Medulla oblongata (tissue), 1 donor: ENCODE measurements around the gene SPATA2.
"Not testable (repeated sequence)": the region's sequence is repeated elsewhere in the genome, so short reads cannot be mapped to it uniquely, and the experiment has no call there.

ENCODE experiments used
- DNase-seq: peaks from one replicate; pipeline ENCODE4 v3.0.0-alpha.2; 2015; ENCODE audit errors: extremely low spot score

SPATA2 gene

DNA sequence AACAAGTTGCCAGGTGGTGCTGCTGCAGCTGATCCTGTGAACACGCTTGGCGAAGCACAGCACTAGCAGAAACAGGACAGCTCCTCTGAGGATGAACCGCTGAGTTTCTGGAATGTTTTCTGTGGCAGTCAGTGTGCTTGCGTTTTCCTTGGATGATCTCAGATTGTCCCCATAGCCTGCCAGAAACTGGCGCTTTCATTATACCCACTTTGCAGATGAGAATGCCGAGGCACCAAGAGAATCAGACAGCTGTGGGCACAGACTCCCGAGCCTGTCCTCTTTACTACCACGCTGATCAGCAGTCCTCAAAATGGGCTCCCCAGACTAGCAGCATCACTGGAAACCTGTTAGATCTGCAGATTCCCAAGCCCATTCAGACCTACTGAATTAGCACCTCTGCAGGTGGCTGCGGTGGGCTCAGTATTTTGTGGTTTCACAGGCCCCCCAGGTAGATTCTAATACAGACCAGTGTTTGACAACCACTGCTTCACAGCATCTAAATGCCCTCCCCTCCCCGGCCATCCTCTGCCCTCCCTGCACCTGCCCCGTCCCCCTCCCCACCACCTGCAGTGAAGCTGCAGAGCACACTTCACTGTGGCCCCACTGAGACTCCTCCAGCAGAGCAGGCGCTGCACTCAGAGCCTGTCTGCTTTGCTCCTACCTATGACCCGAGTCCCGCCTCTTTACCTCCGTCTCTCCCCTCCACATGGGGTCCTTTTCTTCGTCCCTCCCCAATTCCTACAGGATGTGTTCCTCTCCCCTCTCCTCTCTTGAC lies 29.6 kb downstream of the SPATA2 start:
- DNase-seq = no peak

DNA sequence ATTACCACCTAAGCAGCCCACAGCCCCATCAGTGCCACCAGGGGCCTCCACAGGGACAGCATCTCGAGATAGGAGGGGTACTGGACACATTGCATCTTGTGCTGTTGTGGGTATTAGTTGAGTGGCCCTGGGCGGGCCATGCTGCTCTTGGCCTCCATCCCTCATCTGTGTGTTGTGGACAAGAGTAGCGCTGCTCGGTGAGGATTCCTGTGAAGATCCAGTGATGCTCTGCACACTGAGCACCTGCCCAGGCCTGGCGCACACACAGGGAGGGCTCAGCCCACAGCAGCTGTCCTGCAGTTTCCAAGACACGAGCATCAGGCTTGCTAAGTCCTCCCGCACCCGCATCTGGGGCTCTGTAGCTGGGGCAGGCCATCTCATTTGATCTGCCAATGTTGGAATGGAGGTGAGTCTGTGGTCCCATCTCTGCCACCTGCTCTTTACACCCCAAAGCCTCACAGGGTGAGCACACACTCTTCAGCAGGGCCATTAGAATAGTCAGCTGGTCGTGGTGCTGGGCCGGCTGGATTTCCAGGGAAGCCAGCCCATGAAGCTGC lies 32.0 kb downstream of the SPATA2 start:
- no peak for DNase-seq

GRCh38 chr20:49882171-49882970 lies 33.0 kb downstream of the SPATA2 start:
- DNase-seq = no peak

GRCh38 chr20:49880724-49881445 lies 34.4 kb downstream of the SPATA2 start:
- no peak for DNase-seq

- no peak for DNase-seq
Measured at GRCh38 chr20:49880177-49880576, 35.2 kb downstream of the SPATA2 start.

- DNase-seq = no peak
Measured at GRCh38 chr20:49878977-49879376, 36.4 kb downstream of the SPATA2 start.

- no peak for DNase-seq
Measured at GRCh38 chr20:49877386-49877921, 37.9 kb downstream of the SPATA2 start.

DNA sequence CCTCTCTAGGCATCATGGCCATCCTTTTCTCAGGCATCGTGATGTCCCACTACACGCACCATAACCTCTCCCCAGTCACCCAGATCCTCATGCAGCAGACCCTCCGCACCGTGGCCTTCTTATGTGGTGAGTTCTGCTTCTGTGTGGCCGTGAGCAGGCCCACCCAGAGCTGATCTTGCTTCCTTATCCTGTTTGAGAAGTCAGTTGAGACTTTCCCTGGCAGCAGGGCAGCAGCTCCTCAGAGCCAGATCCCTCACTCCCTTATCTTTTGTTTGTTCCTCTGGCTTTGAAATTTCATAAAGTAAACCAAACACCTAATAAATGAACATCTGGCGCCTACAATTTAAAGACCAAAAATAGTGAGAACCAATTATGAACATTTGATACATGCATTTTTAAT lies 40.6 kb downstream of the SPATA2 start:
- no peak for DNase-seq

DNA sequence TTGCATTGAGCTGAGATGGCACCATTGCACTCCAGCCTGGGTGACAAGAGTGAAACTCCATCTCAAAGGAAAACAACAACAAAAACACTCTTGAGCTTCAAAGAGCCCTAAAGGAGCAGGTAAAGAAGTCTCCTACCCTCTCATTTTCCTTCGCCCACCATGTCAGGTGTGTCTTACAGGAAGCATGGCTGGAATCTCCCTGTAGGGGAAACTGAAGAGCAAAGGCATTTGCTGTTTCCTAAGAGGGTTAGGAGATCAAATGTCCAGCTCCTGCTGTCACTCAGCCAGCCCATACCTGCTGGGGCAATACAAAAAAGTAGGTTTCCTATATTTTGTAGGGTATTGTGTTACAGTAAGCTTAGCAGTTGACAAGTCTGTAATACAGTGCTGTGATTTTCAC lies 43.3 kb downstream of the SPATA2 start:
- DNase-seq = no peak

DNA sequence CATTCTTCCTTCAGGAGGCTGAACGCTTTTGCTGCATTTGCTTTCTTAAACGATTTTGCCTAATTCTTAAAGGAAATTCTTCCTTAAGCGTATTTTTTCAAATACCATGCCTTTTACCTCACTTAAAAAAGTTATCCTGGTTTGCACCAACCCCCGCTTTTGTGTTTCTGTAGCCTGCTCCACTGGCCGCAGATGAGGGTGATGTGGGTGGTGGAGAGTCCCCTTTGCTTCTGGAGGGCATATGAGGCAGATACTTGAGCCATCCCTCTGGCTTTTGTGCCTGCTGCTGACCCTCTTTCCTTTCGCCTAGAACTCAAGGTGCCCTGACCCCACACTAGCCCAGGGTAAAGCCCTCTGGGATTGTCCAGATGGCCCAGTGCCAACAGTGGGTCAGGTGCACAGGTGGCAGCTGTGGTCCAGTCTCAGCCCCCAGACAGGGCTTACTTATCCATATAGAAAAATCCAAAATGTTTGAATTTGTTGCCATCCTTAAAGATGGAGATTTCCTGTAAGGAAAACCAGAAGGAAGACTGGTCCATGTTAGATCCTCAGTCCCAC lies 43.9 kb downstream of the SPATA2 start:
- no peak for DNase-seq

GRCh38 chr20:49870261-49870660 lies 45.1 kb downstream of the SPATA2 start:
- no peak for DNase-seq

DNA sequence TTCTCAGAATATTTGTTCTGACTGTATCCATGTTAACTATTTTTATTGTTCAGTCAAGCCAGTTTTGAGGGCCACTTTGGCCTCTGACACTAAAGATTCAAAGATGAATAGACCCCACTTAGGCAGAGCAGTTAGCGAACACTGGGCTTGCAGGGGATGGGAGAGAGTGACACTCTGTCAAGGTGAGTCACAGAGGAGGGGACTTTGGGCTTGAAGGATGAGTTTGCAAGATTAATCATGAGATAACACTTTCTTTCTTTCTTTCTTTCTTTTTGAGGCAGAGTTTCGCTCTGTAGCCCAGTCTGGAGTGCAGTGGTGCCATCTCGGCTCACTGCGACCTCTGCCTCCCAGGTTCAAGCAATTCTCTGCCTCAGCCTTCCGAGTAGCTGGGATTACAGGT lies 46.4 kb downstream of the SPATA2 start:
- no peak for DNase-seq

DNA sequence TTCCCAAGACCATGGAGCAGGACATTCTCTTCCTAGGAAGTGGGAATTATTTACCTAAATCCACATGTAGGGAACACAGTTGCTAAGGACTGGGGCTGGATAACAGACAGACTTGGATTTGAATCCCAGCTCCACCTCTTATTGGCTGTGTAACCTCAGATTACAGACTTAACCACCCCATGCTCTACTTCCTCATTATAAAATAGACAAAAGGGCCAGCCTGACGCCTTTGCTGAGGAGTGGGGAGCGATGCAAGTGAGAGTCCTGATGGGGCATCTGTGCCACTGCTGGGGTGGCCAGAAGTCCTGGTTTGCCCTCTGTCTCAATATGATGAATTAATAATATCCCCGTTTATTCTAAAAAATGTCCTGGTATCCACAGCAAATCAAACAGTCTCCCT lies 46.8 kb downstream of the SPATA2 start:
- DNase-seq = no peak

DNA sequence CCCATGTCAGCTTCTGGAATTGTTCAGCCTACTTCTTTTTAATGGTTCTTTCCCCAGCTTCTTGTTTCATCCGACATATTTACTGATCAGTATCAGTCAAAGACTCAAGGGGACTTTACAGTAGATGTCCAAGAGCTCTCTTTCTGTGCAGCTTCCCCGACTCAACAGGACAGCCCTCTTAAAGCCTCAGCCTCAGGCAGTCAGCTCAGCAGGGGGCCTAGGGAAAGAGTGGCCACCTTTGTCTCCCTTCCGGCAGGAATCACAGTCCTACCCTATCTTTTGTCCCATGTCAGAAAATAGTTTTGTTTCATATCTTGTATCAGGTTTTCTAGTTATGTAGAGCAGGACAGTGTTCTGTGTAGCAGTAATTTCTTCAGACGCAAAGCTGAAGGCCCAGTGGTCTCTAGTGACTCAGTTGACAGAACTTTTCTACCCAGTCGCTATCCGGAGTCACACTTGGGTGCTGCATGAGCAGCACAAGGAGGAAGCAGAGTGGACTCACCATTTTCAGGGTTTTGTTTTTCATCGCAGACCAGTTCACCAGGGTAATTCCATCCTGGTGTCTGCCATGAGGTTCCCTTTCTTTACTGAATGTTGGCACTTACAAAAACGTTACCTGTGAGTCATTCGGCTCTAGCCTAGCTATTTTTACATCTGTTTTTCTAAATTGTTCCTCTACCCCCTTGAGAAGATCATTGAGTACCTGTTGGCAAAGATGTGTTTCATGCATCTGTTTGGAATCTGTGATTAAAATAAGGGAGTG lies 47.7 kb downstream of the SPATA2 start:
- no peak for DNase-seq

DNA sequence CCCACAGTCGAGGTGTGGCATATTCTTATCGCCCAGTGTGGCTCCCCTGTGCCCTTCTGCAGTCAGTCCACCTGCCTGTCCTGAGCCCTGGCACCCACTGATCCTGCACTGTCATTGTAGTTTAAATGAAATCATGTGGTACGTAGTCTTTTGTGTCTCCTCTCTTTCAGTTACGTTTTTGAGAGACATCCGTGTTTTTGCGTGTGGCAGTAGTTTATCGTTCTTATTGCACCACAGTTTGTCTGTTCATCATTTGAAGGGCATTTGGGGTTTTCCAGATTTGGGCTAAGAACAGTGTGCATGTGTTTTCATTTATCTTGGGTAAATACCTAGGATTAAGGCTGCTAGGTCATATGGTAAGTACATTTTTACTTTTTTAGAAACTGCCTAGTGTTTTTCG lies 49.3 kb downstream of the SPATA2 start:
- DNase-seq = no peak

DNA sequence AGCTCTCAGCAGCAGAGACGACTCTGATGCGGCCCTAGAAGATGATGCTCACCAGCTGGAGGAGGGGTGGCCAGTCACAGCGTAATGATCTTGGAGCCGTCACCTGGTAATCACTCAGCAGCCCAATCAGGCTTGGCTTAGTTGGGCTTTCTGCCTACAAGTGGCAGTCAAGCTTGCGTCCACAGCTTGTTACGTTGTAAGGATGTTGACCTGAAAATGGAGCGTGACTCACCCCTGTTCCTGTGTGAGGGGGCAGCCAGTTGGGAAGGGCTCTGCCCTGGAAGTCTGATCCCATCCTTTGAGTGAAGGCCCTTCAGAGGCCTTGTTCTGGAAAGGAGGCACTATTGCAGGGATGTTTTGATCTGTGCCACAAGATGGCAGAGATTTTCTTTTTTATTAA lies 49.8 kb downstream of the SPATA2 start:
- no peak for DNase-seq

DNA sequence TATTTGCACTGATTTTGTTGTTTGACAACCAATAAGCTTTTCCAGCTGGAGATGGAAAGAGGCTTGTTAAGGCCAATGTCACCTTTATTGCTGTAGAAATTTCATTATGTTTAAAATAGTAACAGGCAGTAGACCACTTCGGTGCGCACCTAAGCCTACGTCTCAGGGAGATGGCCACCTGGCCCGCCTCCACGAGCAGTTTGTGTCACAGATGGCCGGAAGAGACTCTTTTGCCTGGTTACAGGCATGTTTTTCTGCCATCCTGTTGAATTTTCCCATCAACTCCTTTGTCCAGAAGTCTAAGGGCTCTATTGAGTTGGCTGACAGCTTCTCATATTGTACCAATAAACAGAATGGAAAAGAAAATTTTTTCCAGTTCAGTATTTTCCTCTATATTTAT lies 51.7 kb downstream of the SPATA2 start:
- no peak for DNase-seq

DNA sequence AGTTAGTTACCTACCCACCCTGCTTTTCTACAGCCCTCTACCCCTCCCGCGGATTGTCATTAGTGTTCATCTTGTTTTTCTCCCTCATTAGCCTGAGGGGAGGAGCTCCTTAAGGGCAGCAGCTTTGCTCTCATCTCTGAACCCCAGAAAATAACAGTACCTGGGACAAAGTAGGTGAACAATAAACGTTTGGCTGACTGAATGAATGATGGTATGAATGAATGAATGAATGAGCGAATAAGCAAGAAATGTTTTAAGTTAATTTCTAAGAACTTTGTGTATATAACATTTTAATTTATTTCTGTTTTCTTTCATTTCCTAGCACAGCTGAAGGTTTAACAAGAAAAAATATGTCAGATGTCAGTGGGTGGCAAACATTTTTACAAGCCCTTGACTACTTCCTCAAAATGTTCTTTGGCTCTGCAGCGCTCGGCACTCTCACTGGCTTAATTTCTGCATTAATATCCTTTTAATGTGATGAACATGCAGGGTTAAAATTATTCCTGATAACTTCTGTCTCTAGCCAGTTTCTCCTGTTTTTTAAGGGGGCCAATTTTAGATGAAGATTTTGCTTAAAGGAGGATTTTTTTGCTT lies 52.6 kb downstream of the SPATA2 start:
- no peak for DNase-seq

GRCh38 chr20:49861232-49861631 lies 54.1 kb downstream of the SPATA2 start:
- DNase-seq = not testable (repeated sequence)

DNA sequence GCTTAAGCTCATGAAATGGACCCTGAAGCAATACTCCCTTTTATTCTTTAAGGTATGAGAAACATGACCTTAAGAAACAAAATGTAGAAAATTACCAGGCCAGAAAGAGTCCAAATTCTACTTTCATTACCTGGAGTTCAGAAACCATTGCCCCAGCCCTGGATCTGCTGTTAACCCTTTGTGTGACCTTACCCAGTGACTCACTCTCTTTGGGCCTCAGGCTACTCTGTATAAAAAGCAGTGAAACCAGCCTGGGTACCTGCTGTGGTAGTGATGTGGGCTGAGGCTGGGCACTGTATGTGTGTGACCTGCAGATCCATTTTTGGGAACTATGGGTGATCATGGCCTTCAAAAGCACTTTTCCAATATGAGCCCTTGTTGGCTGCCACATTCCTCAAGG lies 55.5 kb downstream of the SPATA2 start:
- DNase-seq = no peak

GRCh38 chr20:49859011-49859410 lies 56.3 kb downstream of the SPATA2 start:
- DNase-seq = peak; percentile 17
